ENCODE results near the gene CLCN3.
"Not testable (repeated sequence)": the region's sequence is repeated elsewhere in the genome, so short reads cannot be mapped to it uniquely, and the experiment has no call there.

CLCN3 gene

DNA sequence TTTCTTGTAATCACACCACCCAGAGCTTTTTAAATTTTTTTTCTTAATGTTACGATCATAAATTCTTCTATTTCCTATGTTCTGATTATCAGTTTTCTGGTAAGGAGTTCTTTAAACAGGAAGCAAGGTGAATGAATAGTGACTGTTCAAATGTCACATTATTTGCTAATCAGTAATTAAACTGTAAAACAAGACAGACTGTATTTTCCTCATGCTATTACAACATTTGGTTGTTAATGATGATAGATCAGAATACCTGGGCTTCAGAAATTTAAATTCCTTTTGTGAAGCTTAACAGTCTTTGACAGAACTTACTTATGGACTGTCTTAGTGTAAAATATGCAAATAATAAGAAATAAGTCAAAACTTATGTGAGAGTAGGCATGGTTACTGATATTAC, 41.4 kb downstream of the CLCN3 start:
- Histone ChIP-seq H3K9ac (ENCODE audit: low read length) (peak overlapping the region; percentile 47), H3K36me3 (ENCODE audit: control insufficient read depth, insufficient read depth, low read length) (no peaks in the 10 kb centered on the region), H3K4me3 (ENCODE audit: low read length) (no peak overlapping the region), H3K4me1 (ENCODE audit: control insufficient read depth, insufficient read depth, low read length) (peaks cover 33% of the 10 kb centered on the region), H3K9me3 (ENCODE audit: control insufficient read depth, low read length) (no peaks in the 10 kb centered on the region), H3K27me3 (ENCODE audit: control insufficient read depth, insufficient read depth, low read length) (no peaks in the 10 kb centered on the region)

DNA sequence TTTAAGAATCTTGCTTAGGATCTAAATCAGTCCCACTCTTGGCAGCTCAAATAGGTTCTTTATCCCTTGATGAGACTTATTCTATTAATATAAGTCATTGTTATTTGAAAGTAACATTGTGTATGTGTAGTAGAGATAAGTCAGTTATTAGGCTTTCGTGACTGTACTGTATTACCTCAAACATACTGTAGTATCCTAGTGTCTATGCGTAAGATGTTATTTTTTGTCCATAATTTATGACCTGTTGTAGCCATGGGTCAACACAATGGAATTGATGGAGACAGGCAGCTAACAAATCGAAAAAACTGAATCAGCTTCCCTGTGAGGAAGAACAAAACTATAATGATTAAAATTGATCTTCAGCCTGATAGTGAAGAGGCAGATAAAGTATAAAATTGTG, 41.8 kb downstream of the CLCN3 start:
- H3K27me3 ChIP-seq (ENCODE audit: control insufficient read depth, insufficient read depth, low read length): no peaks in the 10 kb centered on the region
- no peak overlapping the region for H3K4me3 ChIP-seq (ENCODE audit: low read length)
- peak overlapping the region; percentile 47 for H3K9ac ChIP-seq (ENCODE audit: low read length)
- H3K9me3 ChIP-seq (ENCODE audit: control insufficient read depth, low read length): no peaks in the 10 kb centered on the region
- peaks cover 33% of the 10 kb centered on the region for H3K4me1 ChIP-seq (ENCODE audit: control insufficient read depth, insufficient read depth, low read length)
- H3K36me3 ChIP-seq (ENCODE audit: control insufficient read depth, insufficient read depth, low read length): no peaks in the 10 kb centered on the region

DNA sequence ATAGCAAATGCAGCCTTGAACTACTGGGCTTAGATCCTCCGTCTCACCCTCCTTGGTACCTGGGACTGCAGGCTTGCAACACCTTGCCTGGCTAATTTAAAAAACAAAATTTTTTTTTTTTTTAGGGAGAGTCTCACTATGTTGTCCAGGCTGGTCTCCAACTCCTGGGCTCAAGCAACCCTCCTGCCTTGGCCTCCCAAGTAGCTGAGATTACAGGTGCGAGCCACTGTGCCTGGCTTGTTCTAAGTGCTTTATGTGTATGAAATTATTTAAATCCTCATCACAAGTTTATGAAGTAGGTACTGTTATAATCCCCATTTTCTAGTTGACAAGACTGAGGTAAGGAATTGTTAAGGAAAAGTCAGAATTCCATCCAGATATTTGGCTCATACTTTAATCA, 43.0 kb downstream of the CLCN3 start:
- no peaks in the 10 kb centered on the region for H3K36me3 ChIP-seq (ENCODE audit: control insufficient read depth, insufficient read depth, low read length)
- H3K9ac ChIP-seq (ENCODE audit: low read length): no peak overlapping the region
- H3K4me1 ChIP-seq (ENCODE audit: control insufficient read depth, insufficient read depth, low read length): peaks cover 33% of the 10 kb centered on the region
- H3K9me3 ChIP-seq (ENCODE audit: control insufficient read depth, low read length): no peaks in the 10 kb centered on the region
- no peaks in the 10 kb centered on the region for H3K27me3 ChIP-seq (ENCODE audit: control insufficient read depth, insufficient read depth, low read length)
- H3K4me3 ChIP-seq (ENCODE audit: low read length): no peak overlapping the region

DNA sequence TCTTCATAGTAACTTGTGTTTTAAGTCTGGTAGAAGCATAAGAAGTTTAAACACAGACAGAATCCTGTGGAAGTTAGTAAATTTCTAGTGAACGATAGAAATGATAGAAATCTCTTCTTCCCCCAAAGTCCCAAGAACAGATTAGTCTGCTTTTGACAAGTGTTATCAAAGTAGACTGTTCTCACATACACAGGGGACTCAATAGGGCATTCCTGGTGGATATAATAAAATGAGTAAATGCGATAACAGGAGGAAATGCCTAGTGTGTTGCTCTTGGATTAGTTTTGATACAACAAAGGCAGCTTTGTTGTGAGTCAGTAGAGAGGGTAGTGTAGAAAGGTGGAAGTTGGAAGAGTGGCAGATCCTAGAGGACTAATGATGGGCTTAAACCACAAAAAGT, 43.5 kb downstream of the CLCN3 start:
- H3K9me3 ChIP-seq (ENCODE audit: control insufficient read depth, low read length): no peaks in the 10 kb centered on the region
- no peak overlapping the region for H3K4me3 ChIP-seq (ENCODE audit: low read length)
- H3K27me3 ChIP-seq (ENCODE audit: control insufficient read depth, insufficient read depth, low read length): no peaks in the 10 kb centered on the region
- H3K9ac ChIP-seq (ENCODE audit: low read length): no peak overlapping the region
- peaks cover 32% of the 10 kb centered on the region for H3K4me1 ChIP-seq (ENCODE audit: control insufficient read depth, insufficient read depth, low read length)
- H3K36me3 ChIP-seq (ENCODE audit: control insufficient read depth, insufficient read depth, low read length): no peaks in the 10 kb centered on the region

DNA sequence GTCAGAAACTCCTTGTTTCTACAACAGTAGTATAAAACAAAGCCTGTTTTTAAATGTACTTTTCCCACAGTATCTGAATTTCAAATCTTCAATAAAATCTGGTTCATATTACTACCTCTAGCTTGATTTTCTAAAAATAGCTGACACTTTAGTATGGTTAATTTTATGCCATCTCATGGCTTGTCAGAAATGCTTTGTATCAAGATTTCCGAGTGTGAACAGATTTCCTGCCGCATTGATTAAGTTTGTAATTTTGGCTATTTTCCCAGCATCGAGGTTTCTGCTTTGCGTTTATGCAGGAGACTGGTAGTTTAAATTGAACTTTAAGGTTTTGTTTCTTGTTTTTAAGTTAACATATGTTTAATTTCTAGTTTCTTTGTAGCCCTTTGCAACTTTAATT, 44.2 kb downstream of the CLCN3 start:
- no peak overlapping the region for H3K9ac ChIP-seq (ENCODE audit: low read length)
- H3K4me1 ChIP-seq (ENCODE audit: control insufficient read depth, insufficient read depth, low read length): peaks cover 29% of the 10 kb centered on the region
- H3K4me3 ChIP-seq (ENCODE audit: low read length): no peak overlapping the region
- no peaks in the 10 kb centered on the region for H3K36me3 ChIP-seq (ENCODE audit: control insufficient read depth, insufficient read depth, low read length)
- H3K27me3 ChIP-seq (ENCODE audit: control insufficient read depth, insufficient read depth, low read length): no peaks in the 10 kb centered on the region
- H3K9me3 ChIP-seq (ENCODE audit: control insufficient read depth, low read length): no peaks in the 10 kb centered on the region

DNA sequence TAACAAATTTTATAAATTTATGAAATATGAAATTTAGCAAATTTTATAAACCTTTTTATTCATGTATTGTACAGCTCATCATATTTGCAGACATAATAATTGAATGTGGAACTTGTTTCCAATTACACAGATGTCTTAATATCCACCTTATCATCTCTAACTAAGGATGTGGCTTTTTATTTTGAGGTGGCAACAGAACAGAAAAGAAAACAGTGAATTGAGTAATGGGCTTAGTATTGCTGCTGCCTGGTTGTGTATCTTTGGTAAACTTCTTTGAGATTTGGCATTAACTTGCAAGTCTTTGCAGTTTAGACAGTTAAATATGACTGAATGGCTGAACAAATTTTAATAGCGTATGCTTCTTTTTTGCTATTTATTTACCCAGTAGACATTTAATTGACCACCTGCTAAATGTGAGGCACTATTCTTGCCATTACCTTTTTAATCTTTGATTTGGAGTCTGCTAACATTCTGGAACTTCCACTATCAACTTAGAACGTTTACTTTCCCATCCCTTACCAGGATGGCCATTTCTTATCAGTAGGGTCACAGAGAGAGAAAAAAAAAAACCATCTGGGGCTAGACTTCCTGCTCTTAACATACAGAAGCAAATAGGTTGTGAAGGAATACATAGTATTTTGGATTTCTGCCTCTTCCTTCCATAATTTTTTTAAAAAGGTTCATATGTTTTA, 44.8 kb downstream of the CLCN3 start:
- no peak overlapping the region for H3K4me3 ChIP-seq (ENCODE audit: low read length)
- no peaks in the 10 kb centered on the region for H3K9me3 ChIP-seq (ENCODE audit: control insufficient read depth, low read length)
- H3K36me3 ChIP-seq (ENCODE audit: control insufficient read depth, insufficient read depth, low read length): no peaks in the 10 kb centered on the region
- H3K4me1 ChIP-seq (ENCODE audit: control insufficient read depth, insufficient read depth, low read length): peaks cover 29% of the 10 kb centered on the region
- no peaks in the 10 kb centered on the region for H3K27me3 ChIP-seq (ENCODE audit: control insufficient read depth, insufficient read depth, low read length)
- H3K9ac ChIP-seq (ENCODE audit: low read length): no peak overlapping the region

DNA sequence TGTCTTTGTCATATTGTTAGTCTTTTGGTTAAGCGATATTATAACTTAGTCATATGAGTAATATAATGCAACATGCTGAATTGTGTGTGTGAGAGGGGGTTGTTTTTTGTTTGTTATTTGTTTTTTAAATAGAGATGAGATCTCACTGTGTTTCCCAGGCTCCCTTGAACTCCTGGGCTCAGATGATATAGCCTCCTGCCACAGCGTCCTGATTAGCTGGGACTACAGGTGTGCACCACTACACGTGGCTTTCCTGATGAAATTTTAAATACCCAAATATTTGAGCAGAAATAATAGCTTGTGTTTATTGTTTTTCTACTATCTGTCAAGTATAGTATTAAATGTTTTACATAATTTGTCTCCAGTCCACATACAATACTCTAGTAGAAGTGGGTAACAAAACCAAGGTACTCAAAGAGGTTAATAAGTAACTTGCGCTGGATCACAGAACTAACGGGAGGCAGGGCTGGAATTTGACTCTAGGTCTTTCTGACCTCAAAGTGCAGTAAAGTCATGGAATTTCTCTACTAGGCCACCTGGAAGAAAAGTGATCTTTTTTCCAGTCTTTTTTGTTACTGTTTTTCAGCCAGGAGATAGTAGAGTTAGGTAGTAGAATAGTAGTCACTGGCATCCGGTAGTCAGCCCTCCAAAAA, 47.8 kb downstream of the CLCN3 start:
- no peak overlapping the region for H3K9ac ChIP-seq (ENCODE audit: low read length)
- peaks cover 19% of the 10 kb centered on the region for H3K4me1 ChIP-seq (ENCODE audit: control insufficient read depth, insufficient read depth, low read length)
- no peak overlapping the region for H3K4me3 ChIP-seq (ENCODE audit: low read length)
- H3K27me3 ChIP-seq (ENCODE audit: control insufficient read depth, insufficient read depth, low read length): no peaks in the 10 kb centered on the region
- H3K36me3 ChIP-seq (ENCODE audit: control insufficient read depth, insufficient read depth, low read length): no peaks in the 10 kb centered on the region
- H3K9me3 ChIP-seq (ENCODE audit: control insufficient read depth, low read length): no peaks in the 10 kb centered on the region

DNA sequence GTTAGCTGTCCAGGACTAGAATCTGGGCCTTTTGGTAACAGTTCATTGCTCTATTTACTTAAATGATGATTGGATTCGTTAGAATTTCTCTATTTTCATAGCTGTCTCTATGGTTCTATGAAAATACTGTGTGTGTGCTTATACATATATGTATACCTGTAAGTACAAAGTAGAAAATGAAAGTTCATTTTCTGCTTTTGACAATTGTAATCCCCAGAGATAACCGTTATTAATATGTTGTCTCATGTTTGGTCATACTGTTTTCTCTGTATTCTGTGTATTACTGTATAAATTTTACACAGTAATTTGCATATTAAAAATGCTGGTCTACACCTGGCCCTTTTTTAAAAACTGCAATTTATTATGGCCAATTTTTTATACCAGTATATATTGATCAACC, 55.4 kb downstream of the CLCN3 start:
- no peaks in the 10 kb centered on the region for H3K9me3 ChIP-seq (ENCODE audit: control insufficient read depth, low read length)
- H3K9ac ChIP-seq (ENCODE audit: low read length): no peak overlapping the region
- H3K36me3 ChIP-seq (ENCODE audit: control insufficient read depth, insufficient read depth, low read length): no peaks in the 10 kb centered on the region
- H3K27me3 ChIP-seq (ENCODE audit: control insufficient read depth, insufficient read depth, low read length): no peaks in the 10 kb centered on the region
- H3K4me1 ChIP-seq (ENCODE audit: control insufficient read depth, insufficient read depth, low read length): no peaks in the 10 kb centered on the region
- H3K4me3 ChIP-seq (ENCODE audit: low read length): no peak overlapping the region

DNA sequence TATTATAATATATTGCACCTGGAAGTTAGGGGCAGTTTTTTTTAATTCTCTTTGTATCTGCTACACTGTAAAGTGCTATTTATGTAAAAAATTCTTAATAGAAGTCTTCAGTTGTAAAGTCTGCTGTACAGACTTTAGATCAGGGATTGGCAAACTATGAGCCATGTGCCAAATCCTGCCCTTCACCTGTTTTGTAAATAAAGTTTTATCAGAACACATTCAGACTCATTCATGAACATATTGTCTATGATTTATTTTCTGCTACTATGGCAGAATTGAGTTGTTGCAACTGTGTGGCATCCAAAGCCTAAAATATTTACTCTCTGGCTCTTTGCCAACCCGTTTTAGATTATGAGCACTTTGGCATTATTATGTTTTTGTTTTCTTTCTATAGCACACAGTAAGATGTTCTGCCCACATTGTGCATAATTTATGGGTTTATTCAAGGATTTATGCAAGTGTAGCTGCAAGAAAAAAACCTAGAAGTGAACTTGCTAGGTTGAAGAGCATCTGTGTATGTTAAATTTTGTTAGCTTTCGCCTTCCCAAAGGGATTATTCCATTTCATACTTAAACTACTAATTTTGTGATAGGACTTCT, 56.9 kb downstream of the CLCN3 start:
- no peak overlapping the region for H3K4me3 ChIP-seq (ENCODE audit: low read length)
- no peak overlapping the region for H3K9ac ChIP-seq (ENCODE audit: low read length)
- no peaks in the 10 kb centered on the region for H3K4me1 ChIP-seq (ENCODE audit: control insufficient read depth, insufficient read depth, low read length)
- no peaks in the 10 kb centered on the region for H3K27me3 ChIP-seq (ENCODE audit: control insufficient read depth, insufficient read depth, low read length)
- no peaks in the 10 kb centered on the region for H3K9me3 ChIP-seq (ENCODE audit: control insufficient read depth, low read length)
- no peaks in the 10 kb centered on the region for H3K36me3 ChIP-seq (ENCODE audit: control insufficient read depth, insufficient read depth, low read length)

DNA sequence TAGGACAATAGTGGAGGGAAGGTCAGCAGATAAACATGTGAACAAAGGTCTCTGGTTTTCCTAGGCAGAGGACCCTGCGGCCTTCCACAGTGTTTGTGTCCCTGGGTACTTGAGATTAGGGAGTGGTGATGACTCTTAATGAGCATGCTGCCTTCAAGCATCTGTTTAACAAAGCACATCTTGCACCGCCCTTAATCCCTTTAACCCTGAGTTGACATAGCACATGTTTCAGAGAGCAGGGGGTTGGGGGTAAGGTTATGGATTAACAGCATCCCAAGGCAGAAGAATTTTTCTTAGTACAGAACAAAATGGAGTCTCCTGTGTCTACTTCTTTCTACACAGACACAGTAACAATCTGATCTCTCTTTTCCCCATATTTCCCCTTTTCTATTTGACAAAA, 58.1 kb downstream of the CLCN3 start:
- H3K4me3 ChIP-seq (ENCODE audit: low read length); H3K36me3 ChIP-seq (ENCODE audit: control insufficient read depth, insufficient read depth, low read length); H3K27me3 ChIP-seq (ENCODE audit: control insufficient read depth, insufficient read depth, low read length); H3K4me1 ChIP-seq (ENCODE audit: control insufficient read depth, insufficient read depth, low read length); H3K9ac ChIP-seq (ENCODE audit: low read length); H3K9me3 ChIP-seq (ENCODE audit: control insufficient read depth, low read length): not testable (repeated sequence)

GRCh38 chr4:169678951-169679591, 58.7 kb downstream of the CLCN3 start:
- not testable (repeated sequence) for H3K9me3 ChIP-seq (ENCODE audit: control insufficient read depth, low read length); H3K36me3 ChIP-seq (ENCODE audit: control insufficient read depth, insufficient read depth, low read length); H3K27me3 ChIP-seq (ENCODE audit: control insufficient read depth, insufficient read depth, low read length); H3K9ac ChIP-seq (ENCODE audit: low read length); H3K4me1 ChIP-seq (ENCODE audit: control insufficient read depth, insufficient read depth, low read length); H3K4me3 ChIP-seq (ENCODE audit: low read length)

- Histone ChIP-seq H3K9ac (ENCODE audit: low read length) (no peak overlapping the region), H3K4me3 (ENCODE audit: low read length) (no peak overlapping the region), H3K4me1 (ENCODE audit: control insufficient read depth, insufficient read depth, low read length) (no peaks in the 10 kb centered on the region), H3K9me3 (ENCODE audit: control insufficient read depth, low read length) (no peaks in the 10 kb centered on the region), H3K36me3 (ENCODE audit: control insufficient read depth, insufficient read depth, low read length) (no peaks in the 10 kb centered on the region), H3K27me3 (ENCODE audit: control insufficient read depth, insufficient read depth, low read length) (no peaks in the 10 kb centered on the region)
Measured at GRCh38 chr4:169682372-169683047, 62.1 kb downstream of the CLCN3 start.

Measured in mucosa of stomach (tissue), 1 donor.